B cell (primary cell): ENCODE data around the gene PLPP4. TPM values are rescaled to one million over a fixed set of nuclear protein-coding genes. Genes with fewer than 3 reads are reported as not detected.

Source experiments
- ATAC-seq: fragments of 200-7000 bp; cut with Tn5 transposase; one replicate; pipeline ENCODE4 v1.10.0; 2021; ENCODE audit warnings: low read depth, mild to moderate bottlenecking, moderate number of reproducible peaks, moderate library complexity
- CTCF ChIA-PET: fragments of 350-600 bp; sonication (Branson Sonifier 250); formaldehyde crosslinking; loops from one replicate; lab custom pipeline; 2021; ENCODE audit warnings: antibody characterized with exemption, inconsistent platforms; lab: Charles Lee
- POLR2A ChIA-PET: fragments of 350-600 bp; sonication (Branson Sonifier 250); formaldehyde crosslinking; loops from one replicate; lab custom pipeline; 2021; ENCODE audit warnings: antibody characterized with exemption; lab: Charles Lee
- DNase-seq: peaks from one replicate; pipeline ENCODE4 v3.0.0; 2013
- H2AFZ ChIP-seq: 2 replicates; pipeline ENCODE4 v1.6.1; 2012; ENCODE audit warnings: mild to moderate bottlenecking, low read depth, low read length; ENCODE audit not compliant: insufficient read depth, poor library complexity, severe bottlenecking
- H3K27ac ChIP-seq, 2 donors: 1 replicate in 1 of 2; 2 replicates in 1 of 2; pipeline ENCODE4 v1.5.1; 2012 to 2013; ENCODE audit warnings: low read length in 2 of 2, mild to moderate bottlenecking in 2 of 2, moderate library complexity in 1 of 2
- H3K27me3 ChIP-seq, 4 experiments: fragments of 200-600 bp in 1 of 4; sonication (generic) in 1 of 4; replicated peaks in 1 of 4; 1 replicate in 2 of 4; 2 replicates in 2 of 4; pipeline versions ENCODE4 v1.6.1 to v1.7.0; 2013 to 2016; ENCODE audit warnings: low read length in 3 of 4, mild to moderate bottlenecking in 2 of 4, mixed read lengths in 1 of 4, moderate library complexity in 1 of 4; ENCODE audit not compliant: insufficient read depth in 4 of 4, control insufficient read depth in 3 of 4; ENCODE audit errors: control extremely low read depth in 1 of 4
- H3K36me3 ChIP-seq, 2 experiments: replicated peaks in 1 of 2; 1 replicate in 1 of 2; 2 replicates in 1 of 2; pipeline versions ENCODE4 v1.6.1 to v1.7.1; 2013; ENCODE audit warnings: low read length in 1 of 2; ENCODE audit not compliant: insufficient read depth in 2 of 2, control insufficient read depth in 1 of 2; ENCODE audit errors: control extremely low read depth in 1 of 2, extremely low read depth in 1 of 2
- H3K4me1 ChIP-seq, 2 donors: fragments of 200-600 bp in 1 of 2; sonication (generic) in 1 of 2; 1 replicate in 1 of 2; 2 replicates in 1 of 2; pipeline versions ENCODE4 v1.5.1 to v1.6.1; 2013 to 2017; ENCODE audit warnings: low read length in 2 of 2; ENCODE audit not compliant: control insufficient read depth in 2 of 2, insufficient read depth in 2 of 2
- H3K4me2 ChIP-seq: replicated peaks from 2 replicates; pipeline ENCODE3; 2012; ENCODE audit warnings: mild to moderate bottlenecking, low read depth, low read length; ENCODE audit not compliant: poor library complexity, severe bottlenecking
- H3K4me3 ChIP-seq, 5 experiments: fragments of 200-600 bp in 1 of 5; sonication (generic) in 1 of 5; 1 replicate in 3 of 5; 2 replicates in 2 of 5; pipeline versions ENCODE4 v1.5.1 to v1.7.0; 2011 to 2016; ENCODE audit warnings: low read length in 4 of 5, mild to moderate bottlenecking in 4 of 5, low read depth in 2 of 5, control low read depth in 1 of 5, moderate library complexity in 1 of 5; ENCODE audit not compliant: insufficient read depth in 1 of 5; ENCODE audit errors: control extremely low read depth in 1 of 5, extremely low read depth in 1 of 5
- H3K79me2 ChIP-seq: fragments of 200-600 bp; sonication (generic); one replicate; pipeline ENCODE4 v1.6.0; 2016; ENCODE audit warnings: low read length; ENCODE audit not compliant: control insufficient read depth, insufficient read depth
- H3K9ac ChIP-seq: fragments of 200-600 bp; sonication (generic); 2 replicates; pipeline ENCODE4 v1.6.1; 2017; ENCODE audit warnings: mild to moderate bottlenecking, low read length, moderate library complexity
- H3K9me3 ChIP-seq, 3 donors: one replicate each; pipeline versions ENCODE4 v1.6.1 to v1.7.1; 2013; ENCODE audit warnings: low read length in 2 of 3; ENCODE audit not compliant: control insufficient read depth in 2 of 3, insufficient read depth in 1 of 3; ENCODE audit errors: control extremely low read depth in 1 of 3
- H4K20me1 ChIP-seq: 2 replicates; pipeline ENCODE4 v1.6.0; 2012; ENCODE audit warnings: mild to moderate bottlenecking, low read length; ENCODE audit not compliant: insufficient read depth, control insufficient read depth, poor library complexity, severe bottlenecking
- H3K27ac Mint-ChIP-seq: one replicate; pipeline ENCODE4 v1.8.0; 2021; ENCODE audit warnings: mixed read lengths
- H3K27me3 Mint-ChIP-seq: one replicate; pipeline ENCODE4 v1.8.0; 2021; ENCODE audit warnings: mixed read lengths
- H3K4me1 Mint-ChIP-seq: one replicate; pipeline ENCODE4 v1.8.0; 2021; ENCODE audit warnings: mixed read lengths
- H3K4me3 Mint-ChIP-seq: one replicate; pipeline ENCODE4 v1.8.0; 2021; ENCODE audit warnings: mixed read lengths
- H3K9me3 Mint-ChIP-seq: one replicate; pipeline ENCODE4 v1.8.0; 2022; ENCODE audit warnings: mixed read lengths; ENCODE audit not compliant: insufficient read depth
- EZH2 ChIP-seq: IDR thresholded peaks from 2 replicates; pipeline ENCODE4 v1.6.1; 2012; ENCODE audit warnings: borderline replicate concordance, low read depth, mild to moderate bottlenecking, moderate library complexity, low read length; ENCODE audit not compliant: insufficient read depth, poor library complexity, severe bottlenecking
- WGBS: methylation state at CpG from one replicate; pipeline ENCODE4 v1.1.5; 2013; ENCODE audit warnings: missing lambda C conversion rate; ENCODE audit not compliant: insufficient coverage; 5-methylcytosine and 5-hydroxymethylcytosine counted together
- intact Hi-C: fragments of 100-400 bp; cut with micrococcal nuclease; formaldehyde crosslinking; loops from one replicate; pipeline ENCODE4 v1.10.0; 2022
- polyA plus RNA-seq: library from polyadenylated mRNA; depleted of rRNA; stranded (reverse); fragments of >200 nt; gene quantifications from 2 replicates; pipeline ENCODE4 v1.2.3, GENCODE V29; 2012
- total RNA-seq, 2 donors: library from RNA; stranded (reverse); fragments of 120-200 nt in 1 of 2; gene quantifications; 1 replicate in 1 of 2; 2 replicates in 1 of 2; pipeline versions ENCODE4 v1.2.3 to v1.2.4, GENCODE V29; 2013 to 2022
- TF ChIP-seq, protein P1 (sequence below): fragments of 200-600 bp; IDR thresholded peaks from one replicate; pipeline ENCODE4 v1.8.0; 2022; ENCODE audit warnings: antibody characterized with exemption, mild to moderate bottlenecking

PLPP4 gene
- total and polyA plus RNA-seq, 2 donors (not counting 1 experiment from before 2014, with no cell fraction given) = not detected

DNA sequence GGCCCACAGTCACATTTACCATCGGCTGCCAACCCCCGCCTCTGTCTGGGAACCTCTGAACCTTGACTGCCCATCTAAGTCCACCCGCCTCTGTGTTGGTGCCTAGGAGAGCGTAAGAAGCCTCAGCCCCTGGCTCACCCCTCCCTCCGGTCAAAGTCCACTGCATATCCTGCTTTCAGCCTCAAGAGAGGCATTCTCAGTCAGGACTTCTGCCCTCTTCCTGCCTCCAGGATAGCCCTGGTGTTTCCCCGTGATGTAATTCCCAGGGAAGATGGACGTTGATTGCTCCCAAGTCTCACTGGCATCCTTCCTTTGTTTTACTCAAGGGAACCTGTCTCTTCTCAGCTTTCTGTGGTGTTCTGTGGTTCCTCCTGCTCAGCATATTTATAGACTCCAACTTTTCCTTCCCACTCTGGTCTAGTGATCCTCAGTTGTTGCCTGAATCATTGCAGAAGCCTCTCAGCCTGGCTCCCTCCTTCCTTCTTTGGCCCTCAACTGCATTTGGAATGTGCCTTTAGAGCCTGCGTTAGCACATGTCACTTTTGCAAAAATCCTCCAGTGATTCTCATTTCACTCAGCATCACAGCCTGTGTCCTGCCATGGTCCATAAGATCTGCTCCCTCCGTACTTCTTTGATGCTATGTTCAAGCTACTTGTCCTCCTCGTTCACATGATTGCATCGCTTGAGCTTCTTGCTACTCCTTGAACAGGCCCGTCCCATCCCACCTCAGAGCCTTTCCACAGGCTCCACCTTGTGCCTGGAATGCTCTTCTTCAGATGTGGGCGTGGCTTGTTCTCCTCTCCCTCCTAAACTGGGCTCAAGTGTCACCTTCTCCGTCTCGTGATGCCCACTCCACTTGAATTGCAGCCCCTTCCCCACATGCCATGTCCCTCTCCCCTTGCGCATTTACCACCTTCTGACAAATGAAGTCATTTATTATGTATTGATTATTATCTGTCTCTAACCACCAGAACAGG is 124.2 kb downstream of the PLPP4 start:
- no peak overlapping the region for H3K9ac ChIP-seq
- TF ChIP-seq, protein P1, sequence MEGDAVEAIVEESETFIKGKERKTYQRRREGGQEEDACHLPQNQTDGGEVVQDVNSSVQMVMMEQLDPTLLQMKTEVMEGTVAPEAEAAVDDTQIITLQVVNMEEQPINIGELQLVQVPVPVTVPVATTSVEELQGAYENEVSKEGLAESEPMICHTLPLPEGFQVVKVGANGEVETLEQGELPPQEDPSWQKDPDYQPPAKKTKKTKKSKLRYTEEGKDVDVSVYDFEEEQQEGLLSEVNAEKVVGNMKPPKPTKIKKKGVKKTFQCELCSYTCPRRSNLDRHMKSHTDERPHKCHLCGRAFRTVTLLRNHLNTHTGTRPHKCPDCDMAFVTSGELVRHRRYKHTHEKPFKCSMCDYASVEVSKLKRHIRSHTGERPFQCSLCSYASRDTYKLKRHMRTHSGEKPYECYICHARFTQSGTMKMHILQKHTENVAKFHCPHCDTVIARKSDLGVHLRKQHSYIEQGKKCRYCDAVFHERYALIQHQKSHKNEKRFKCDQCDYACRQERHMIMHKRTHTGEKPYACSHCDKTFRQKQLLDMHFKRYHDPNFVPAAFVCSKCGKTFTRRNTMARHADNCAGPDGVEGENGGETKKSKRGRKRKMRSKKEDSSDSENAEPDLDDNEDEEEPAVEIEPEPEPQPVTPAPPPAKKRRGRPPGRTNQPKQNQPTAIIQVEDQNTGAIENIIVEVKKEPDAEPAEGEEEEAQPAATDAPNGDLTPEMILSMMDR = no peak
- no peak for TF ChIP-seq EZH2
- H3K4me2 ChIP-seq = no peak overlapping the region
- H3K27me3 Mint-ChIP-seq = no peaks in the 10 kb centered on the region
- no peaks in the 10 kb centered on the region for H4K20me1 ChIP-seq
- H3K36me3 ChIP-seq = no peaks in the 10 kb centered on the region
- H3K27ac ChIP-seq = no peak overlapping the region
- DNase-seq (no peak), ATAC-seq (no peak)
- no peaks in the 10 kb centered on the region for H3K9me3 Mint-ChIP-seq
- H3K27ac Mint-ChIP-seq = no peak overlapping the region
- ChIA-PET CTCF (no interaction called here), POLR2A (no interaction called here)
- H3K79me2 ChIP-seq = no peaks in the 10 kb centered on the region
- WGBS = 91% methylated on average over 12 of the region's 16 CpGs
- no peaks in the 10 kb centered on the region for H3K4me1 ChIP-seq
- no peak overlapping the region for H2AFZ ChIP-seq
- peaks cover 0 to 4% (median 0%) of the 10 kb centered on the region in 3 donors for H3K9me3 ChIP-seq
- no peaks in the 10 kb centered on the region for H3K4me1 Mint-ChIP-seq
- no peaks in the 10 kb centered on the region for H3K27me3 ChIP-seq
- H3K4me3 Mint-ChIP-seq = no peak overlapping the region
- H3K4me3 ChIP-seq = no peak overlapping the region
- intact Hi-C loops = no loop called here

DNA sequence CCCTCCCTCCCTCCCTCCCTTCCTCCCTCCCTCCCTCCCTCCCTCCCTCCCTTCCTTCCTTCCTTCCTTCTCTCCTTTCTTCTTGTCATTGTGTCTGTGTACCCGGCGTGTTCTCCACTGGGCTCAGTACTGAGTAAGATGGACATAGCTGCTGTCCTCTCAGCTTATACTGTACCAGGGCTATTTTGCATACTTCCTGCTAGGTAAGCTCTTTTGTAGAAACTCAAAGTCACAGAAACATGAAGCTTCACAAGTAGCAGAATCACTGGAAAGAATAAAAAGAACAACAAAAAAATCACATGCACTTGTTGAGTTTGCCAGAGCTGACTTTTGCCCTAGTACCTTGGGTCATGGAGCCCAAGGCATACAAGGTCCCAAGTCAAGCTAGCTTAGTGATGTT is 125.7 kb downstream of the PLPP4 start:
- Histone ChIP-seq H3K4me3 (no peak overlapping the region), H3K79me2 (no peaks in the 10 kb centered on the region), H3K27ac (no peak overlapping the region), H3K4me2 (no peak overlapping the region), H3K4me1 (no peaks in the 10 kb centered on the region), H3K36me3 (no peaks in the 10 kb centered on the region), H3K9me3 (peaks cover 0 to 3% (median 0%) of the 10 kb centered on the region in 3 donors), H4K20me1 (no peaks in the 10 kb centered on the region), H2AFZ (no peak overlapping the region), H3K9ac (no peak overlapping the region), H3K27me3 (no peaks in the 10 kb centered on the region)
- 55% methylated on average over 2 of the region's 2 CpGs for WGBS
- POLR2A ChIA-PET = no interaction called here
- DNase-seq (no peak), ATAC-seq (no peak)
- Mint-ChIP-seq H3K4me3 (no peak overlapping the region), H3K4me1 (no peaks in the 10 kb centered on the region), H3K27me3 (no peaks in the 10 kb centered on the region), H3K9me3 (no peaks in the 10 kb centered on the region), H3K27ac (no peak overlapping the region)
- CTCF ChIA-PET = no interaction called here
- TF ChIP-seq, protein P1 = no peak
- TF ChIP-seq EZH2 = no peak
- intact Hi-C loops = no loop called here
